CD4-positive, alpha-beta memory T cell (primary cell): Measurements from ENCODE around the gene MGAT3. TPM values are rescaled to one million over a fixed set of nuclear protein-coding genes. Genes with fewer than 3 reads are reported as not detected.

Experiments used
- CTCF ChIA-PET: fragments of 350-600 bp; sonication (Branson Sonifier 250); formaldehyde crosslinking; loops from one replicate; lab custom pipeline; 2021; ENCODE audit warnings: inconsistent platforms; ENCODE audit not compliant: partially characterized antibody; lab: Charles Lee
- POLR2A ChIA-PET: fragments of 350-600 bp; sonication (Branson Sonifier 250); formaldehyde crosslinking; loops from one replicate; lab custom pipeline; 2021; ENCODE audit not compliant: partially characterized antibody; lab: Charles Lee
- DNase-seq, 5 donors: peaks; one replicate each; pipeline versions ENCODE4 v3.0.0 to v3.0.0-alpha.2; 2020 to 2022; ENCODE audit warnings: mixed read lengths in 1 of 5
- H3K27ac ChIP-seq: one replicate; pipeline ENCODE4 v1.7.0; 2013; ENCODE audit warnings: low read depth, low read length
- H3K27me3 ChIP-seq: 2 replicates; pipeline ENCODE4 v1.7.0; 2013; ENCODE audit warnings: mild to moderate bottlenecking, low read length, moderate library complexity; ENCODE audit not compliant: insufficient read depth
- H3K36me3 ChIP-seq: 2 replicates; pipeline ENCODE4 v1.7.0; 2013; ENCODE audit warnings: mild to moderate bottlenecking, low read length, moderate library complexity; ENCODE audit not compliant: insufficient read depth
- H3K4me1 ChIP-seq: 2 replicates; pipeline ENCODE4 v1.7.0; 2013; ENCODE audit warnings: mild to moderate bottlenecking, low read length, moderate library complexity; ENCODE audit not compliant: insufficient read depth
- H3K4me3 ChIP-seq, 2 donors: one replicate each; pipeline ENCODE4 v1.7.0; 2013; ENCODE audit warnings: low read length in 2 of 2, mild to moderate bottlenecking in 1 of 2
- H3K9me3 ChIP-seq, 2 donors: one replicate each; pipeline ENCODE4 v1.7.0; 2013; ENCODE audit warnings: low read length in 2 of 2, control low read depth in 1 of 2; ENCODE audit not compliant: control insufficient read depth in 1 of 2
- H3K27ac Mint-ChIP-seq, 7 donors: one replicate each; pipeline ENCODE4 v1.8.0; 2020 to 2021; ENCODE audit warnings: mixed read lengths in 7 of 7, mild to moderate bottlenecking in 6 of 7, inconsistent platforms in 3 of 7, moderate library complexity in 3 of 7
- H3K27me3 Mint-ChIP-seq, 2 donors: one replicate each; pipeline ENCODE4 v1.8.0; 2020 to 2021; ENCODE audit warnings: mixed read lengths in 2 of 2
- H3K36me3 Mint-ChIP-seq, 2 donors: one replicate each; pipeline ENCODE4 v1.8.0; 2020 to 2021; ENCODE audit warnings: mixed read lengths in 2 of 2, inconsistent platforms in 1 of 2, mild to moderate bottlenecking in 1 of 2
- H3K4me1 Mint-ChIP-seq, 4 donors: one replicate each; pipeline ENCODE4 v1.8.0; 2020 to 2021; ENCODE audit warnings: mixed read lengths in 4 of 4, mild to moderate bottlenecking in 1 of 4
- H3K4me3 Mint-ChIP-seq, 8 donors: one replicate each; pipeline ENCODE4 v1.8.0; 2020 to 2021; ENCODE audit warnings: mixed read lengths in 8 of 8, mild to moderate bottlenecking in 7 of 8, moderate library complexity in 6 of 8, inconsistent platforms in 3 of 8
- H3K9me3 Mint-ChIP-seq, 8 donors: one replicate each; pipeline ENCODE4 v1.8.0; 2020 to 2021; ENCODE audit warnings: mixed read lengths in 8 of 8, mild to moderate bottlenecking in 5 of 8, inconsistent platforms in 3 of 8, moderate library complexity in 1 of 8
- intact Hi-C: fragments of 100-400 bp; cut with micrococcal nuclease; formaldehyde crosslinking; loops from one replicate; pipeline ENCODE4 v1.15.1; 2023
- polyA plus RNA-seq, 2 donors: library from polyadenylated mRNA; unstranded; fragments of 300-500 nt; fragmentation: Illumina TruSeq; gene quantifications; one replicate each; pipeline ENCODE4 v1.2.3, GENCODE V29; 2021
- total RNA-seq, 2 experiments: library from RNA; stranded (reverse); gene quantifications; one replicate each; pipeline ENCODE4 v1.2.3, GENCODE V29; 2021

MGAT3 gene
- total and polyA plus RNA-seq, 4 experiments from 2014 or later: 0.19 to 0.73 TPM; not detected in 2

DNA sequence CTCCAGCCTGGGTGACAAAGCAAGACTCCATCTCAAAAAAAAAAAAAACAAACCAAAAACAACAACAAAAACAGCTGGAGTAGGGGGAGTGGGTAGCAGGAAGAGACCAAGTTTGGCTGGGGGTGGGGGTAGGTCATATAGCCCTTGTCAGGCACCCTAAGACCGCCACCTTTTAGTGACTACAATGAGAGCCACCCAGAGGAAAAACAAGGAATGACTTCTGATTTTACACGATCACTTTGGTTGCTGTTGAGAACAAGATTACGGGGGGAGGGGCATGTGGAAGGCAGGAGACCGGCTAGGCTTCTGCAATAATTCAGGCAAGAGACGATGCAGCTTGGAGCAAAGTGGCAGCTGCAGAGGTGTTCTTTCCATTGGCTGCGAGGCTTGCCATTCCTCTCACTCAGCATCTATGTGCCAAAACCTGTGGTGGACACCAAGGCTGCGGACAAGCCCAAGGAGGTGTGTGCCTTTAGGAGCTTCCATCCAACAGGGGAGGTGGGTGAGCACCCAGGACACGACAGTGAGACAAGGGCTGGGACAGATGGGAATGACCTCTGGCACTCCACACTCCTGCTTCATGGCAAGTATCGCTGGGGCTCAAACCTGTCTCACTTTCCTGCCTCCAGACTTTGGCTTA lies 74.0 kb downstream of the MGAT3 start:
- no peak overlapping the region for H3K27ac ChIP-seq
- no peaks in the 10 kb centered on the region for H3K27me3 ChIP-seq
- intact Hi-C loops: no loop called here
- Mint-ChIP-seq H3K4me3 (peak overlapping the region; percentile 92 to 98 (median 96)), H3K27me3 (no peaks in the 10 kb centered on the region), H3K4me1 (peaks cover 40 to 74% (median 63%) of the 10 kb centered on the region in 4 donors), H3K9me3 (peaks cover 0 to 2% (median 0%) of the 10 kb centered on the region in 8 donors), H3K27ac (peak overlapping the region; percentile 73 to 100 (median 90)), H3K36me3 (peaks cover 10 to 45% of the 10 kb centered on the region in 2 donors)
- no peak overlapping the region for H3K4me3 ChIP-seq
- peaks cover 70% of the 10 kb centered on the region for H3K4me1 ChIP-seq
- H3K9me3 ChIP-seq: no peaks in the 10 kb centered on the region
- ChIA-PET CTCF (interaction anchor here (0.9 to 12.4 kb wide), 14 partner anchors 8 to 514 kb away, joined by 3 to 345 read pairs (median 12); partner anchors contain the start of genes ATF4 and TAB1), POLR2A (interaction anchor here (0.9 to 14.5 kb wide), 13 partner anchors 9 to 514 kb away, joined by 3 to 165 read pairs (median 9); partner anchors contain the start of genes ATF4, CBX7, MIEF1 and RPL3)
- DNase-seq: peak in 2 of 5 donors; percentile 34 to 47
- H3K36me3 ChIP-seq: peaks cover 20% of the 10 kb centered on the region

DNA sequence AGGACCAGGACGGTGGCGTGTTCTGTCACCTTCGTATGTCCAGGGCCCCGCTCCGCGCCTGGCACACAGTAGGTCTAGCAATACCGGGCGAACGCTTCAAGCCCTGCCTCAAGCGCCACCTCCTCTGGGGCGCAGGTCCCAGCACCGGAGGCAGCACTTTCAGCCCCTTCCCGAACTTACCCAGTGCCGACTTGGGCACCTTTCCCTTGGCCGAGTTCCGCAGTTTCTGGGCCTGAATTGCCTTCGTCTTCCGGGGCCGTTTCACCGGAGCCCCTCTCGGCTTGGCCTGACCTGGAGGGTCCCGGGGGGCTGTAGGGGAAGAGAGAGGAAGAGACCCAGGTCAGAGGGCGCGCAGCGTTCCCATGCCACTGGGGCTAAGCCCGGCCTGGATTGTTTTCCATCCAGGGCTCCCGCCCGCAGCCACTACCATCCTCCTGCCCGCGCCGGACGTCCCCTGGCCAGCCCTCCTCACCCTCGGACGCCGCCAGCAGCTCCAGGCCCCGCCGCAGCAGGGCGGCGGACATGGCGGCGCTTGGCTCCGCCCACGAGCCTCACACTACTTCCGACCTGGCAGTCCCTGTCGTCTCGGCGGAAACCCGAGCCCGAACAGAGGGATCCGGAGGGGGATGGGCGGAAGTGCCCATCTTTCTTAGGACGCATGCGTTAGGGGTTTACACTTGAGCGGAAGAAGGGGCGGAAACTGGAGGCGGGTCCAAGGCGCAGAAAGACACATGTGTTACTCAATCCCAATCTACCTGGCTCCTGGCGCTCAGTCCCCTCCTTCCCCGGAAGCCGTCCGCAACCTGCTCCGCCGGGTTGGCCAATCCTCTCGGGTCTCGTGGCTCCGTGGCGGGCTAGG lies 75.6 kb downstream of the MGAT3 start, which contains the start of gene RPS19BP1:
Gene RPS19BP1, minus strand, starts transcription at position 534 of the 859 bp plus-strand sequence. Its CDS starts 10 bp downstream, at position 524.
- H3K36me3 Mint-ChIP-seq: peaks cover 10 to 41% of the 10 kb centered on the region in 2 donors
- peak within 1 kb of the TSS; percentile 71 to 91 for H3K4me3 ChIP-seq
- CTCF ChIA-PET: interaction anchor here (1.4 to 12.4 kb wide), 5 partner anchors 10 to 512 kb away, joined by 4 to 345 read pairs (median 4); no protein-coding TSS in a partner anchor
- POLR2A ChIA-PET: interaction anchor here (0.6 to 14.5 kb wide), 15 partner anchors 10 to 814 kb away, joined by 3 to 165 read pairs (median 4); partner anchors contain the start of genes ADSL, ATF4, MIEF1 and RPL3
- H3K36me3 ChIP-seq: peaks cover 20% of the 10 kb centered on the region
- peak within 1 kb of the TSS; percentile 93 for H3K27ac ChIP-seq
- H3K9me3 Mint-ChIP-seq: peaks cover 0 to 2% (median 0%) of the 10 kb centered on the region in 8 donors
- H3K4me3 Mint-ChIP-seq: peak within 1 kb of the TSS; percentile 92 to 98 (median 96)
- H3K27me3 Mint-ChIP-seq: no peaks in the 10 kb centered on the region
- peak within 1 kb of the TSS; percentile 93 to 100 (median 97) for H3K27ac Mint-ChIP-seq
- H3K27me3 ChIP-seq: no peaks in the 10 kb centered on the region
- peaks cover 56% of the 10 kb centered on the region for H3K4me1 ChIP-seq
- DNase-seq: peak; percentile 98 to 100 (median 99)
- no peaks in the 10 kb centered on the region for H3K9me3 ChIP-seq
- H3K4me1 Mint-ChIP-seq: peaks cover 35 to 61% (median 50%) of the 10 kb centered on the region in 4 donors
- intact Hi-C loops: loop anchor here (1.0 to 2.0 kb wide), 5 partner anchors 12 to 646 kb away; partner anchors contain the start of genes ATF4 and MIEF1

DNA sequence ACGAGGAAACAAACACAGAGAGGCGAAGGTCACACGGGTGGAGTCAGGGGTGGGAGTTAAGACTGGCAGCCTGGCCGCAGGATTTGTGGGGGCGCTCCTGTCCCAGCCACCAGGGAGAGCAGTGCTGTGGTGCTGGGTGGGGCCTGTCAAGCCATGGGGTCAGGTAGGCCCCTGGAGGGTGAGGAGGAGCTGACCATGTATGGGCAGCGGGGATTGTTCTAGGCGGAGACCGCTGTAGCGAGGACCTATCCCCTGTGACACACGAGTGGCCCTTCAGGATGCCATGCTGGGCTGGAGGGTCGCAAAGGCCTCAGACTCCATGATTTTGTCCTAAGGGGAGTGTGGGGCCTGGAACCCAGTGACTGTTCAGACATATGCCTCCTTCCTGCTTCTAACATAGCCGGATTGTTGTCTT lies 77.3 kb downstream of the MGAT3 start:
- CTCF ChIA-PET: interaction anchor here (0.8 to 8.7 kb wide), 26 partner anchors 11 to 953 kb away, joined by 3 to 179 read pairs (median 5); partner anchors contain the start of genes ADSL and MIEF1

DNA sequence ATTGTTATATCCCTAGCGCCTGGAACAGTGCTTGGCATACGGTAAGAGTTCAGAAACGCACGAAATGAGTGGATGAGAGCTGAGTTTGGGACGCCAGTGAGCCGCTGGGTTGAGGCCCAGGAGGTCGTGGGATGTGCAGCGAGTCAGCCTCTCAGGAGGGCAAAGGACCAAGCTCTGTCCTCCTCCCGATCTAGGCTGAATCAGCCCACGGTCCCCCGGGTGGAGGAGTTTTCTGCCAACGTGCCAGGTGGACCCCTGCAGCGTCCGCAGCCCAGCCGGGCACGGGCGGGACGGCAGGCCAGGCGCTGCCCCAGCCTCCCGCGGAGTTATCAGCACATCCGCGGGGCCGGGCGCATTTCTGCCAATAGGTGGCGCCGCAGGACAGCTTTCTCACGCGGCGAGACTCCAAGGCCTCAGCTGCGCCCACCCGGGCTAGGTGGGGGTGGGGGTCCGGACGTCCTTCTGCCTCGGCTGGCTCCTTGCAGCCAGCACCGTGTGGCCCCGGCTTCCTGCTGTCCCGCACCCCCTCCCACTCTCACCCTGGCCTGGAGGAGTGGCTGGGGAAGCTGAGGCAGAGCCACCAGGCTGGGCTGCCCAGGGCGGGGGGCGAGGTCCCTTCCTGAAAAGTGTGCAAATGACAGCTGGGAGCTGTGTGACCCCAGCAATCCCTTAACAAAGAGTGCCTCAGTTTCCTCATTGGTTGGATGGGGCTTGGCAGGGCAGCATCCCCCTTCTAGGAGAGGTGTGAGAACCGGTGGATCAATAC lies 78.0 kb downstream of the MGAT3 start:
- peak overlapping the region in 2 of 7 donors; percentile 18 to 77 for H3K27ac Mint-ChIP-seq
- H3K9me3 Mint-ChIP-seq: peaks cover 0 to 2% (median 0%) of the 10 kb centered on the region in 8 donors
- peaks cover 24 to 37% (median 31%) of the 10 kb centered on the region in 4 donors for H3K4me1 Mint-ChIP-seq
- Histone ChIP-seq H3K27me3 (no peaks in the 10 kb centered on the region), H3K9me3 (no peaks in the 10 kb centered on the region), H3K4me3 (peak overlapping the region in 1 of 2 donors; percentile 24), H3K4me1 (peaks cover 33% of the 10 kb centered on the region), H3K36me3 (peaks cover 5% of the 10 kb centered on the region), H3K27ac (no peak overlapping the region)
- POLR2A ChIA-PET: interaction anchor here (0.8 to 4.4 kb wide), 11 partner anchors 10 to 813 kb away, joined by 3 to 41 read pairs (median 4); partner anchors contain the start of genes ADSL, ATF4, MIEF1 and RPL3
- intact Hi-C loops: loop anchor here (1.0 kb wide), 3 partner anchors 406 to 814 kb away; no protein-coding TSS in a partner anchor
- peaks cover 10 to 23% of the 10 kb centered on the region in 2 donors for H3K36me3 Mint-ChIP-seq
- H3K27me3 Mint-ChIP-seq: no peaks in the 10 kb centered on the region
- H3K4me3 Mint-ChIP-seq: peak overlapping the region in 2 of 8 donors; percentile 10 to 36
- DNase-seq: peak; percentile 68 to 77 (median 73)
- CTCF ChIA-PET: interaction anchor here (0.6 to 8.7 kb wide), 30 partner anchors 8 to 952 kb away, joined by 3 to 179 read pairs (median 4); partner anchors contain the start of genes ADSL and MIEF1

More for the DNA sequence above, 77.3 kb downstream of the MGAT3 start:
- Histone ChIP-seq H3K36me3 (peaks cover 10% of the 10 kb centered on the region), H3K4me3 (no peak overlapping the region), H3K27ac (no peak overlapping the region), H3K9me3 (no peaks in the 10 kb centered on the region), H3K27me3 (no peaks in the 10 kb centered on the region), H3K4me1 (peaks cover 39% of the 10 kb centered on the region)
- Mint-ChIP-seq H3K4me3 (no peak overlapping the region), H3K9me3 (peaks cover 0 to 2% (median 0%) of the 10 kb centered on the region in 8 donors), H3K27ac (peak overlapping the region in 4 of 7 donors; percentile 18 to 59 (median 42)), H3K4me1 (peaks cover 28 to 44% (median 36%) of the 10 kb centered on the region in 4 donors), H3K27me3 (no peaks in the 10 kb centered on the region), H3K36me3 (peaks cover 10 to 30% of the 10 kb centered on the region in 2 donors)
- intact Hi-C loops: loop anchor here (1.0 kb wide), 3 partner anchors 406 to 814 kb away; no protein-coding TSS in a partner anchor
- POLR2A ChIA-PET: interaction anchor here (0.9 to 14.5 kb wide), 10 partner anchors 9 to 813 kb away, joined by 3 to 165 read pairs (median 6); partner anchors contain the start of genes ADSL, ATF4, MIEF1 and RPL3
- peak in 1 of 5 donors; percentile 28 for DNase-seq

DNA sequence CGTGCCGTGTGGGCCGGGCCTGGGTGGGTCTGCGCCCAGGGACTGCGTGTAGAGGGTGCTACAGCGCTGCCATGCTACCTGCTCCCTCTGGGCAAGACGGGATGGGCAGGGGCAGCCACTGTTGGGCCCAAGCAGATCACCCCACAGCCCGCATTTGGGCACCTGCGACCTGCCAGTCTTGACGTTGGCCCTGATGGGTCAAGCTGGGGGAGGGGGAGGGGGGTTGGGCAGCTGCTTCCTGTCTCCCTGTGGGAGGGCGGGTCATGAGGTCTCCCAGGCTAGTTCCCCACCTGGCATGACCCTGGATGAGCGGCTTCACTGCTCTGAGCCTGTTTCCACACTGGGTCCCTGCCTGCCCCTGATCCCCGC lies 78.5 kb downstream of the MGAT3 start:
- peaks cover 27% of the 10 kb centered on the region for H3K4me1 ChIP-seq
- Mint-ChIP-seq H3K4me1 (peaks cover 19 to 32% (median 26%) of the 10 kb centered on the region in 4 donors), H3K4me3 (no peak overlapping the region), H3K27ac (no peak overlapping the region), H3K36me3 (peaks cover 10 to 19% of the 10 kb centered on the region in 2 donors), H3K27me3 (no peaks in the 10 kb centered on the region), H3K9me3 (peaks cover 0 to 2% (median 0%) of the 10 kb centered on the region in 8 donors)
- intact Hi-C loops: no loop called here
- H3K27ac ChIP-seq: no peak overlapping the region
- no peaks in the 10 kb centered on the region for H3K36me3 ChIP-seq
- POLR2A ChIA-PET: interaction anchor here (1.0 to 4.4 kb wide), 7 partner anchors 15 to 813 kb away, joined by 3 to 41 read pairs (median 8); partner anchors contain the start of genes ADSL, ATF4 and MIEF1
- DNase-seq: peak in 1 of 5 donors; percentile 38
- CTCF ChIA-PET: interaction anchor here (0.6 to 8.7 kb wide), 24 partner anchors 9 to 951 kb away, joined by 3 to 179 read pairs (median 5); partner anchors contain the start of gene ADSL
- no peaks in the 10 kb centered on the region for H3K9me3 ChIP-seq
- H3K4me3 ChIP-seq: no peak overlapping the region
- H3K27me3 ChIP-seq: no peaks in the 10 kb centered on the region
